Activated T-helper 9 cell treated with anti-CD3 and anti-CD28 coated beads, Interleukin-2, amount 50 U/mL, for 16 hours (primary cell): ENCODE data around the gene TRIAP1.
A peak's percentile ranks its signal among the peaks of the same experiment; 100 is the strongest.
"Not testable (repeated sequence)": the region's sequence is repeated elsewhere in the genome, so short reads cannot be mapped to it uniquely, and the experiment has no call there.

ENCODE experiments used
- DNase-seq: peaks from one replicate; pipeline ENCODE4 v3.0.0-alpha.2; 2020; ENCODE audit warnings: low read depth

TRIAP1 gene

GRCh38 chr12:120445911-120446843 is at the start of gene TRIAP1, which contains the start of gene GATC:
Gene TRIAP1 (minus strand): TSS chr12:120446384. CDS start chr12:120446372, 12 bp downstream.
Gene GATC (plus strand): TSS chr12:120446444. CDS start chr12:120446481, 37 bp downstream.
- DNase-seq: peak; percentile 81

- DNase-seq: no peak
Observed at GRCh38 chr12:120495186-120495730, 49.1 kb upstream of the TRIAP1 start.

GRCh38 chr12:120490833-120491512 is 44.8 kb upstream of the TRIAP1 start:
- no peak for DNase-seq

DNA sequence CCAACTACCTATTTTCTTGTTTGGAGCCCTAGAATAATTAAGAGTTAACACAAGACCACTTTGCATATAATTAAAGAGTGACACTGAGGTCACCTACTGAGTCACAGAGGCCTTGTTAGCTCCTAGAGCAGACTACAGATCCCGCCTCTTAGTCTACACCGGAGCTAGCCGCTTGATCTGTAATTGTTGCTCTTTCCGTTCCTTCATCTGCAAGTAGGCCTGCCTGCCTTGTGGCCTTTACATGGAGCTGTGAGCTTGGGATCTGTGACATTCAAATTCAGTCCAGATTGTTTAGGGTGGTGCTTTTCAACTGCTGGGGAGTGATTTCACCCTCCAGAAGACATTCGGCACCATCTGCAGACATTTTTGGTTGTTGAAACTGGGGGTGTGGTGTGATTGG is 44.1 kb upstream of the TRIAP1 start:
- DNase-seq: no peak

- DNase-seq: no peak
Observed at GRCh38 chr12:120489018-120489417, 42.8 kb upstream of the TRIAP1 start.

DNA sequence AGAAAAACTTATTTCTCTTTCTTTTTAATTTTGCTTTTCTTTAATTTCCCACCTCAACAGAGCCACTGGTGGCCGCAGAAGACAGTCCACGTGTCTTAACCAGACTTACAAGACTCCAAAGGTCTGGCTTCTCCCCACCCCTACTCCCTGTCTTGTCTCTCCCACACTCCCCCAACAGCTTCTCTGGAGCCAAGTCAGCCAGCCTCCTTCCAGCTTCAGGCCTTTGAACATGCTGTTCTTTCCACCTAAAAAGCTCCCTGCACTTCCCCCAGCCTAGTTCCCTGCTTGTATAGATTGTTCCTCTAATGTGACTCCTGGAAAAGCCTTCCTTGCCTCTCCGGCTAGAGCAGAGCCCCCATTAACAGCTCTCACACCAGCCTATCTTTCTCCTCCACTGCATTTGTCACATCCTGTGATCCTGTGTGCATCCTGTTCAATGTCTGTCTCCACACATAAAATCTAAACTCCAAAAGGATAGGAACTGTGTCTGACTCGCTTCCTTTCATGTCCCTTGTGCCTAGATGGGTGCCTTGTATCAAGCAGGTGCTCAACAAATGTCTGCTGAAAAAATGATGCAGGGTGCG is 42.0 kb upstream of the TRIAP1 start:
- no peak for DNase-seq

DNA sequence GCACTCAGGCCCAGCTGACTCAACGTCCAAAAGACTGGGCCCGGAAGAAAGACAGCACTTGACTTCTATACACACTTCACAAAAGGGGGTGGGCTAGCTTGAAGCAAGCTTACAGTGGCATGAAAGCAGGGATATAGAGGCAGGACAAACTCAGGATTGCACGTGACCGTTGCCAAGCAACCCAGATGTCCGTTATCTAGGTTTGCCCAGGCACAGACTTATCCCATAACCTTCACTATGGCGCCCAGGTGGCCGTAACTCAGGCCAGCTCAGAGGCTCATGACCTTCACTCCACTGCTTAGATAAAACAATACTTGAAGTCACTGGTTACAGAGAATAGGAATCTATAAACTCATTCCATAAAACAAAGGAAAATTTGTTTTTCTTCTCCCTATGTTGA is 41.4 kb upstream of the TRIAP1 start:
- DNase-seq: not testable (repeated sequence)

DNA sequence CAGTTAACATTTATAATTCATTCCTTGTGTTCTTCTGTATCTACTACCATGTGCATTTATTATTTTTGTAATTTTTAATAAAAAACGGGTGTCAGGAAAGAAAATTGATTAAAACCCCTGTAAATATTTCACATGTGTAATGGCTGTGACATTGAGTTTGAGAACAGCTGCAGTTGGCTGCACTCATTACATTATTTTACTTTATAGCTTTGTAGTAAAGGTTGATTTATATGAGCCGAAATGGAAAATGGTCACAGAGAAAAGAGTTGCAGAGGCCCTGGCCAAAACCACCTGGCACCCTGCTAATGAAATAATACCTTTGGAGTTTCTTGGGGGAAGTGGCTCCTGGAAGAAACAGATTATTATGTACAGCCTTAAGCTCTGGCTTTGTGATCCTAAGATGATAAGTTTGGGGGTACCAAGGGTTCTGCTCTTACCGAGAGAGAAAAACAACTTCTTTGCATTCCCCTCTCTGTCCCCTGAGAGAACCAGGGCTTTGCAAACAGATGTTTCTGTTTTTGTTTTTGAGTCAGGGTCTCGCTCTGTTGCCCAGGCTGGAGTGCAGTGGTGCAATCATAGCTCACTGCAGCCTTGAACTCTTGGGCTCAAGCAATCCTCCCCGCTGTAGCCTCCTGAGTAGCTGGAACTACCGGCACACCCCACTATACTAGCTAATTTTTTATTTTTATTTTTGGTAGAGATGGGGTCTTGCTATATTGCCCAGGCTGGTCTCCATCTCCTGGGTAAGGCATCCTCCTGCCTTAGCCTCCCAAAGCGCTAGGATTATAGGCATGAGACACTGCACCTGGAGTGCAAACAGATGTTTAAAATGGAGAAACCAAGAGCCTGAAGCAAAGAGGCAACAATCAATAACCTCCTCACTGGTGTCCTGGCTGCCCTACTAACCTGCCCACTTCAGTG is 40.0 kb upstream of the TRIAP1 start:
- DNase-seq: no peak

DNA sequence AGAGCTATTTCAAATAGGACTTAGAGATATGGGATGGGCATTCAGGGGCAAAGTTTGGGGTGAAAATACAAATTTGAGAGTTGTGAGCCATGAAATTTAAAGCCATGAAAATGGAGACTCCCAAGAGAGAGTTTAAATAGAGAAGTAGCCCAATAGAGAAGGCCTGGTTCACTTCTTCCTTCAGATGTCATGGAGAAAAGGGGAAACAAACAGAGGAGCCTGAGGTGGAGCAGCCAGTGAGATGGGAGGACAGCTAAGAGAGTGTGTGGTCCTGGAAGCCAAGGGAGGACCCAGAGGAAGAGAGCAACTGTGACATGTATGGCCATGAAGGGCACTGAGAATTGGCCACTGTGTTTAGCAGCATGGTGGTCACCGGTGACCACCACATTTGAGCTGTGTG is 37.4 kb upstream of the TRIAP1 start:
- no peak for DNase-seq

DNA sequence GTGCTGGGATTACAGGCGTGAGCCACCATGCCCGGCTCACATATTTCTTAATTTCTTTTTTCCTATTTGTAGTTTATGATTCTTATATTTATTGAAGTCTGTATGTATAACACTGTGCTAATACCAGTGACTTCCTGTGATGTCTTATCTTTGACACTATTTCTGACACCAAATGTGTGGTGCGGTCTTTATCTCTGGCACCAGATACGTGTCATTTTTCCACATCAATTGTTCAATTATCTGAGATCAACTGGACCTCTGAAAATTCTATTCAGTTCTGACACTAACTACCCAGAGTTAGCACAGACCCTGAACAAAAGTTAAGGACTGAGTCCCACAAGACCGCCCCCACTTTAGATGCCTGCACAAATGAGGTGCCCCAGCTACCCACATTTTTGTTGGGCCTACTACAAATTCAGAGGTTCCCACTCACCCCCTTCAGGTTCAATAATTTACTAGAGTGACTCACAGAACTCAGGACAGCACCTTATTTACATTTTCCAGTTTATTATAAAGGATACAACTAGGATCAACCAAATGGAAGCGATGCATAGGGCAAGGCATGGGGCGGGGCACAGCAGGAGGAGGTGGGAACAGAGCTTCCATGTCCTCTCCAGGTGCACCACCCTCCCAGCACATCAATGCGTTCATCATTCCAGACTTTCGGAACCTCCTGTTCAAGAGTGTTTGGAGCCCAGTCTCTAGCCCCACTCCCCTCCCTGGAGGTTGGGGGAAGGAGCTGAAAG is 35.0 kb upstream of the TRIAP1 start:
- no peak for DNase-seq

- DNase-seq: no peak
Observed at GRCh38 chr12:120480211-120480610, 34.0 kb upstream of the TRIAP1 start.

DNA sequence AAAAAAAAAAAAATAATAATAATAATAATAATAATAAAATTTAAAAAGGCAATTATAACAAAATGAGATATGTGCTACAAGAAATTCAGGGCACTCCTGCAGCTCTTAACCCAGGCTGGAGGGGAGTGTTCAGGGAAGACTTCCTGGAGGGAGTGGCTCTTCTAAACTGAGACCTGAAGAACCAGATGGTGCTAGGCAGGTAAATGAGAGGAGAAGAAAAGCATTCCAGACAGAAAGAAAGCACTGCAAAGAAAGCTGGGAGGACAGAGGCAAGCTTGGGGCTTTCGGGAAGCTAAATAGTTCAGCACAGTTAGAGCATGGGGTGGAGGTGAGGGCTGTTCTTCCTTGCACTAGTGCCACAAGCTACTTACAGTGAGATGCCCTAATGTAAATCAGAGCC is 33.3 kb upstream of the TRIAP1 start:
- no peak for DNase-seq

DNA sequence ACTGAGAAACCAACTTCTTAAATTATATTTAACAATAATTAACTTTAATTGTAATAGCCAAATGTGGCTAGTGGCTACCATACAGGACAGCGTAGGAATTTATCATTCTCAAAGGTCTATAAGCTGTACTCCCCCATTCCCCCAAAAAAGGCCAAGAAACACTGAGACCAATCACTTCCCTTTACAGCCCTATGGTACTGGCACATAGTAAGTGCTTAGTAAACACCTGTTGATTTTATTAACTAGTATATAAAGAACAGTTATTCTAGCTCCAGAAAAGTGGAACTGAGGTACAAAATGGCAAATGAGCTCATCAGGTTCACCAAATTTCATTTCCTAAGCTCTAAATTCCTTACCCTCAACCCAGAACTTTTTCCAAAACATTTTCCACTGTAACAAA is 29.5 kb upstream of the TRIAP1 start:
- no peak for DNase-seq

DNA sequence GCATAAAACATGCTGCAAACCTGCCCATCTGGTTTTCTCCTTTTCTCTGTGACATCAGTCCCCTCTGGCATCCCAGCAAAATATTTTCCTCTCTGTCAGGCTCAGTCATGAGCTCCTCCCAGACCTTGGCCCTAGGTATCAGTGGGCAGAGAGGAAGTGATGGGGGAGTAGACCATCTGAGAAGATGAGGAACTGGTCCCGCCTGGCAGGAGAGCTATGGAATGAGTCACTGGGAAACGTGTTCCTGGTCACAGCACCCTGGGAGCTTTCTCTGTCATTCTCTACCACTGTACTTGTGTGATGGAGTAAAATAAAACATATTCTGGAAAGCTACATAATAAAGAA is 28.4 kb upstream of the TRIAP1 start:
- no peak for DNase-seq

GRCh38 chr12:120473807-120474615 is 27.8 kb upstream of the TRIAP1 start:
- DNase-seq: no peak

DNA sequence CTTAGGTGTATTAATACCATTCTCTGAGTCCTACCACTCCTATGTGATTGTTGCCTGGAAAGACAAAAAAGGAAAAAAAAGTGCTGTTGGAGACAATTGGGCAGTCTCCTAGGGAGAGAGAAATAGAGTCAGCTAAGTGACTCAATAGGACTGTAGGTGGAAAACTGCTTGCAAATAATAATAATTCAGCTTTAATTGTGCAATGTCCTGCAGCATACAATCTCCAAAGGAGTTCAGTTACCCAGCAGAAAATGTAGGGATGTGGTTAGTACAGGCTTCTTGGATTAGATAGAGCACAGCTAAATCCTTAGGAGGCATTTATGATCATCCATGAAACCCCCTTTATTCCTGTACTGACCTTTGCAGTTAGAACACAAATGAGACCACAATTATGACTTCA is 26.3 kb upstream of the TRIAP1 start:
- DNase-seq: no peak

DNA sequence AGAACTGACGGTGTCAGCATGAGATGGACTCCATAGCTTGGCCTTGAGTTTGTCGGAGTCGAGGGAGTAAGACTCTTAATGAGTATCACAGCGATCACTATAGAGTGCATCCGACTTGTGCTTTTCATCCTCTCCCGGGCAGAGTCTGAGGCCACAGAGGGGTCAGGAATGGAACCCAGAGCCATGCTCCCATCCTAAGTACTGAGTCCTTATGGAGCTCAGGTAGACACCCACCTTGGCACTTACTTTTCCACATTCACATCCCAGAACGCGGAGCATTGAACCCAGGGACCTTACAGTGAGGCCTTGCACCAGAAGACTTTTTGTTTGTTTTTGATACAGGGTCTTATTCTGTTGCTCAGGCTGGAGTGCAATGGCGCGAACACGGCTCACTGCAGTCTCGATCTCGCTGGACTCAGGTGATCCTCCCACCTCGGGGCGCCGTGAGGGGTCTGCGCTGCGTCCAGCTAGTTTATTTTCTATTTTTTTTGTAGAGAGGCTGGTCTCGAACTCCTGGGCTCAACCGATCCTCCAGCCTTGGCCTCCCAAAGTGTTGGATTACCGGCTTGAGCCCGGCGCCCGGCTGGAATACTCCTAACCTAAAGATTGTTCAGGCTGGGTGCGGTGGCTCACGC is 24.1 kb upstream of the TRIAP1 start:
- no peak for DNase-seq

DNA sequence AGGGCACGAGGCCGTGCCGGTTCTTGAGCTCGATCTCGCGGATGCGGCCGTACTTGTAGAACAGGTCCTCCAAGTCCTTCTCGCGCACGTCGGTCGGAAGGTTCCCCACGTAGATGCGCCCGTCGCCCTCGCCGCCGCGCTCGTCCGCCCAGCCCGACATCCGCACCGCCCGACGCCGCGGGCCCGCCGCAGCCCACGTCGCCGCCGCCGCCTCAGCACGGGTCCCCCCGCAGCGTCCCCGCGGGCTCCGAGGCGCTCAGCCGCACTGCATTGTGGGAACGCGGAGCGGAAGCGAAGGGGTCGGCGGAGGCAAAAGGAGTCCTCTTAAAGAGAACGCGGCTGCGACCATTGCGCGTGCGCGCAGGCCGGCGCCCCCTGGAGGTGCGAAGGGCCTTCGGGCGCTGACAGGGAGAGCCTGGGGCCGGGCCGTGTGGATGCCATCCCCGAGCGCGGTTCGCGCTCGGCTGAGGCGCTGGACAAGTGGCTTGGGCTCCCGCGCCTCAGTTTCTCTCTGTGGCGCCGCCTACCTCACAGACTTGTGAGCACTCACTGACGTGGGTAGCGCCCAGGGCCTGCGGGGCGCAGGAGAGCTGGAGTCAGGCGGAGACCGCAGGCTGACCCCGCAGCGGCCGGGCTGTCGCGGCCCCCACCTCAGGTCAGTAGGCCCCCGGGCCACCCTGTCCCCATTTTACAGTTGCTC is 23.4 kb upstream of the TRIAP1 start, which contains the start of gene SRSF9:
SRSF9 (minus strand) TSS at position 299 of the 700 bp plus-strand sequence; CDS start at position 160, 139 bp downstream.
- peak; percentile 96 for DNase-seq
